GM18499 (cell line): ENCODE data around the gene ACBD6.

ENCODE experiments used
- ATAC-seq: cut with Tn5 transposase; IDR thresholded peaks from one replicate; pipeline ENCODE4 v1.9.1; 2021; ENCODE audit warnings: moderate number of reproducible peaks; ENCODE audit not compliant: insufficient read depth, unreplicated experiment

The ACBD6 gene

GRCh38 chr1:180527101-180527669, 24.8 kb upstream of the ACBD6 start:
- no peak for ATAC-seq

- no peak for ATAC-seq
Measured at GRCh38 chr1:180525715-180526039, 23.3 kb upstream of the ACBD6 start.

- no peak for ATAC-seq
Measured at GRCh38 chr1:180524915-180525714, 22.7 kb upstream of the ACBD6 start.

- ATAC-seq, result no peak
Measured at GRCh38 chr1:180524160-180524914, 22.0 kb upstream of the ACBD6 start.

DNA sequence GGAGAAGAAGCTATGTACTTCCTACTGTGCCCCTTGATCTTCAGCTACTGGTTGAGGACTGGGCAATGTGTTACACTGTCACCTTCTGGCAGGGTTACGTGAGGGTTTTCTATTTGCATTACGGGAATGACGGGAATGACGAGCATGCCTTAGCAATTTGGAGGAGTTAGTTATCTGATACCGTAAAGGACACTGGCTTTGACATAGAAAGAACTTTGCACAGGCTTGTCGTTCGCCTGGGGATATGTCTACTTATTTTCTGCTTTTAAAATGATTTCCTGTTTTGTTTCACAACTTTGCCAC, 19.8 kb upstream of the ACBD6 start:
- ATAC-seq, result no peak

GRCh38 chr1:180521474-180522212, 19.3 kb upstream of the ACBD6 start:
- no peak for ATAC-seq

DNA sequence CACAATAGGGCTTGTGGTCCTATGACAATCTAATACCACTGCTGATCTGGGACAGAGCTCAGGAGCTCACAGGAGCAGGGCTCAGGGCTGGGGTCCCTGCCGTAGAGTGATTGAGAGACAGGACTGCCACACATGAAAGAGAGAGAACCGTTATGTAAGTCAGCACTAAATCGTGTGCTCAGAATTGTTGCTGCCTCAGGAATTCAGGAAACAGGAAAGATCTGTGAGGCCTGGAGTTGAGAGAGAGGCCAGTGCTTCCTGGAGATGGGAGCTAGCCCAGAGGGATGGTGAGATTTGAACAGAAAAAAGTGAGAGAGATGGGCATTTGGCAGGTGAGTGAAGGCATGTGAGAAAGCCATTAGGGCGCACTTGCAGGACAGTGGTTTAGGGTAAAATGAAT, 17.5 kb upstream of the ACBD6 start:
- ATAC-seq, result no peak

DNA sequence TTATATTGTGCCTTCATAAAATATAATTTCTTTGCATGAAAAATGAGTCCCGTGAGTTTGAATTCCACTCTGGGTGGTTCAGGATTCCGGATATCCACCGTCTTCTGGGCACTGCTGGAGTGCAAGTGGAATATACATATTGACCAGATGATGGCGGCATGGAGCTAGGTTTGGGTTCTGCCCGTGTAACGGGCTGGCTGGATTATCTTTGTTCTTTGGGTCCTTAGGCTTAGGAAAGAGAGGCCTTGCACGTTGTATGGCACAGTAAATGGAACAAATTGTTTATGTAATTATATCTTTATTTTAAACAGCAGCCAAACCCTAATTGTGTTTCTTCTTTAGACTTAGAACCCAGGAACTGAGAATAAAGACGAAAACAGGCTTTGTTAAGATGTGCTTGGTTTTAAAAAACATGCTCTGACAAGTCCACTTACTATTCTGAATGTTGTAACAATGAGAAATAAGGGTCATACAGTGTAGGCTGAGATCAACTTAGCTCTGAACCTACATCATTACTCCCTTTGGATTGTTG, 13.5 kb upstream of the ACBD6 start:
- ATAC-seq, result no peak

DNA sequence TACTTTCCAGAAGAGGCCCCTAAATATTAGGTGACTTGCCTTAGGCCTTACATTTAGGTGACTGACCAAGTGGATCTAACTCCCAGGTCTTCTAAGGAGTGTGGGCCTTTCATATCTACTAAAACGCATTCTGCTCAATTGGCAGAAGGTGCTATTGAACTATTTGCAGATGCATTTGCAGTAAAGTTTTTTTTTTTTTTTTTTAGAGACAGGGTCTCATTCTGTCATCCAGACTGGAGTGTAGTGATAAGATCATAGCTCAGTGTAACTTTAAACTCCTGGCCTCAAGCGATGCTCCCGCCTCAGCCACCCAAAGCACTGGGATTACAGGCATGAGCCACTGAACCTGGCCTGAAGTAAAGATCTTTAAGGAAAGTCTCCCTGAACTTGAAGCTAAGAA, 13.0 kb upstream of the ACBD6 start:
- no peak for ATAC-seq

- ATAC-seq, result no peak
Measured at GRCh38 chr1:180513531-180513930, 11.2 kb upstream of the ACBD6 start.

DNA sequence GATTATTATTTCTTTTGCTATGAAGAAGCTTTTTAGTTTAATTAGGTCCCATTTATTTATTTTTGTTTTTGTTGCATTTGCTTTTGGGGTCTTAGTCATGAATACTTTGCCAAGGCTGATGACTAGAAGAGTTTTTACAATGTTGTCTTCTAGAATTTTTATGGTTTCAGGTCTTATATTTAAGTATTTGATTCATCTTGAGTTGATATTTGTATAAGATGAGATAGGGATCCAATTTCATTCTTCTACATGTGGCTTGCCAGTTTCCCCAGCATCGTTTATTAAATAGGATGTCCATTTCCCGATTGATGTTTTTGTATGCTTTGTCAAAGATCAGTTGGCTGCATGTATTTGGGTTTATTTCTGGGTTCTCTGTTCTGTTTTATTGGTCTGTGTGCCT, 8.5 kb upstream of the ACBD6 start:
- ATAC-seq, result no peak

DNA sequence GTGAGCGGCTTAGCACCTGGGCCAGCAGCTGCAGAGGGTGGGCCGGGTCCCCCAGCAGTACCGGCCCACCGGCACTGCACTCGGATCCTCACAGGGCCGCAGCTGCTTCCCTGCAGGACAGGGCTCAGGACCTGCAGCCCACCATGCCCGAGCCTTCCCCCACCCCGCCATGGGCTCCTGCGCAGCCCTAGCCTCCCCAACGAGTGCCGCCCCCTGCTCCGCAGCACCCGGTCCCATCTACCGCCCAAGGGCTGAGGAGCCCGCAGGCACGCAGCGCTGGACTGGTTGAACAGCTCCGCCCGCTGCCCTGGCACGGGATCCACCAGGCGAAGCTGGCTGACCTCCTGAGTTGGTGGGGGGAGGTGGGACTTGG, 6.3 kb upstream of the ACBD6 start:
- no peak for ATAC-seq

DNA sequence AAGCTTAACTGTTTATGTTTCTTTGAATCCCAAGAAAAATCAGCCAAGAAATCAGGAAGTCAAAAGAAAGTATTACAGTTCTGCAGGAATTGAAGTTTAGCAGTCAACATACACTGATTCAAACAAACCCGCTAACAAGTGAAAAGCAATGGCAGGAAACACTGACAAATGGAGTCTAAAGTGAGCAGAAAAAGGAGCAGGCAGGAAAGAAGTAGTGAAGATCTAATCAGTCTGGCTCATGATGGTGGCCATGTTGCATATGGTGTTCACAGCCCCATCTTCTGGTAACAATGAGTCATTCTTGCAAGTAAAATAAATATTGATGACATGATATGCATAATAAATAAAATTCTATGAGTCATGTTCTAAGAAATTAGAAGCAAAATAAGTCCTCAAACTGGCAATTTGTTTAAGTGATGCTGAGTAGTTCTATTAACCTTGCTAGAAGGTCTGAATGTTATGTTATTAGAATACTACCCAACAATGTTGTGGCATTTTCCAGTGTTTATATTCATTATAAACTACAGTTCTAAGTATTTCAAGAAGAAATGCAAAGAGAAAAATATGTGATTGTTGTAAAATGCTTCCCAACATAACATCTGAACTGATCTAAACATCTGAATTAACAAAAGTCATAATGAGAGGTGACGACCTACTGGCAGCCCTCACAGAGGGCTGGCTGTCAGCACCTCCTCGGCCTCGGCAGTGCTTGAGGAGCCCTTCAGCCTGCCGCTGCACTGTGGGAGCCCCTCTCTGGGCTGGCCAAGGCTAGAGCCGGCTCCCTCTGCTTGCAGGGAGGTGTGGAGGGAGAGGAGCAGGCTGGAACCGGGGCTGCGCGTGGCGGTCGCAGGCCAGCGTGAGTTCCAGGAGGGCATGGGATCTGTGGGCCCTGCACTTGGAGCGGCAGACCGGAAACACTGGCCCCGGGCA, 5.7 kb upstream of the ACBD6 start:
- no peak for ATAC-seq

- ATAC-seq, result no peak
Measured at GRCh38 chr1:180505732-180506335, 3.5 kb upstream of the ACBD6 start.

DNA sequence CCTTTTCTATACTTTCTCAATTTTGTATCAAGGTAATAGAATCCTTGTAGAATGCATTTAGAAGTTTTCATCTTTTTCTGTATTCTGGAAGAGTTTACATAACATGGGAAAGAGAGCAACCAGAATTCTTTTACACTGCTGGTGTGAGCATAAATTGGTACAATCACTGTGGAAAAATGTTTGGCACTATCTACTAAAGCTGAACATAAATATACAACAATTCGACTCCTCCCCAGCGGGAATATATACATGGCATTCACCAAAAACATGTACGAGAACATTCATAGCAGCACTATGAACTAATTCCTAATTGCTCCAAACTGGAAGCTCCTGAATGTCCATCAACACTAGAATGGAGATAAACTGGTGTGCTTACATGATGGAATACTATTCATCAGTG, 1.8 kb upstream of the ACBD6 start:
- no peak for ATAC-seq

- no peak for ATAC-seq
Measured at GRCh38 chr1:180503280-180503862, 994 bp upstream of the ACBD6 start.

DNA sequence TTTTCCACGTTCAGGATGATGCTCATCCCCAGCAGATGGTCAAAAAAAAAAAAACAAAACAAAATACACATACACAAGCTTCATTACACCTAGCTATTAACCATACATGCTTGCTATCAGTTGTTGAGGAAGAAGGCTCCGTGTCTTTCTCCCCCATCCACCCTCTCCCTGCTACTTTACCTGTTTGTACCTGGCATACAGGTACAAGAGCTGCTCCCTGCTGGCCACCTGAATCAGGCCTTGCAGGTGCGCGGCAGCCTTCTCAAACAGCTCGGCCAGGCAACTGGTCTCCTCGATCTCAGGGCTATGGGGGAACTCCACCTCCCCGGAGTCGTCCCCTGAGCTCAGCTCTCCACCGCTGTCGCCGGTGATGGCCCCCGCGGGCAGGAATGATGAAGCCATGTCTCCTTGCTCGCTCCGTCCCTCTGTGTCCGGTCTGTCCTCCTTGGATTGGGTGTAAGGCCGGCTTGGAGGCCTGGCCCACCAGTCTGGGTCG, 464 bp downstream of the ACBD6 start:
- ATAC-seq, result peak; percentile 9

DNA sequence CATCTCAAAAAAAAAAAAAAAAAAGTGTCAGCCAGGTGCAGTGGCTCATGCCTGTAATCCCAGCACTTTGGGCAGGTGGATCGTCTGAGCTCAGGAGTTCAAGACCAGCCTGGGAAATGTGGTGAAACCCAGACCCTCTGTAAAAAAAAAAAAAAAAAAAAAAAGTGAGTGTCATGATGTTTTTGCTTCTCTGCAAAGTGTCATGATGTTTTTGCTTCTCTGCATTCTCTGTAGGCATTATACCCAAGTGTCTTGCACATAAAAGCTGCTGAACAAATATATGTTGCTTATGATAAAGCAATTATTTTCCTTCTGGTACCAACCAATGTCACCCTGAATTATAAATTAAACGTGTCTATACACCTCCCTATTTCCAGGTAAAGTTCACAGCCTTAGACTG, 1.7 kb downstream of the ACBD6 start:
- ATAC-seq, result no peak

DNA sequence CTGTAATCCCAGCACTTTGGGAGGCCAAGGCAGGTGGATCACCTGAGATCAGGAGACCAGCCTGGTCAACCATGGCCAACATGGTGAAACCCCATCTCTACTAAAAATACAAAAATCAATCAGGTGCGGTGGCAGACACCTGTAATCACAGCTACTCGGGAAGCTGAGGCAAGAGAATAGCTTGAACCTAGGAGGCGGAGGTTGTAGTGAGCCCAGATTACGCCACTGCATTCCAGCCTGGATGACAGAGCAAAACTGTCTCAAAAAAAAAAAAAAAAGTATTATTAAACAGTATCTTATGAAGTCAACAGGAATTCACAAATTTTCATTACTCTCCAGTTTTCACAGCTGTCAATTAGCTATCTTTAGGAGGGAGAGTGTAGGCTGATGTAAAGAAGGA, 3.8 kb downstream of the ACBD6 start:
- ATAC-seq, result no peak
